ENCODE measurements around the gene STIMATE. TPM values are rescaled to one million over a fixed set of nuclear protein-coding genes. Genes with fewer than 3 reads are reported as not detected.

STIMATE gene
- total and polyA plus RNA-seq, 8 donors = 4.9 to 121 (median 14.0) TPM

GRCh38 chr3:52792961-52793695, 104.2 kb downstream of the STIMATE start:
- no peaks in the 10 kb centered on the region for H3K36me3 ChIP-seq
- H3K9me3 ChIP-seq = no peaks in the 10 kb centered on the region
- H3K27ac ChIP-seq = no peak overlapping the region
- 74 to 87% (median 79%) methylated on average over 17 to 18 of the region's 18 CpGs for WGBS, 5 donors
- peaks cover 0 to 14% (median 0%) of the 10 kb centered on the region in 4 donors for H3K4me1 ChIP-seq
- no peaks in the 10 kb centered on the region for H3K27me3 ChIP-seq
- intact Hi-C loops (cut with DNase I; ENCODE audit: low total_unique reads) = no loop called here
- no peak for DNase-seq
- TF ChIP-seq CTCF (IDR thresholded peaks at IDR 0.05) = no peak
- TF ChIP-seq POLR2A (IDR thresholded peaks at IDR 0.05) = no peak
- TF ChIP-seq POLR2AphosphoS5 (IDR thresholded peaks at IDR 0.05) = no peak
- no peak for TF ChIP-seq EP300 (IDR thresholded peaks at IDR 0.05)
- H3K4me3 ChIP-seq = no peak overlapping the region

- Histone ChIP-seq H3K36me3 (no peaks in the 10 kb centered on the region), H3K9me3 (no peaks in the 10 kb centered on the region), H3K27ac (no peak overlapping the region), H3K4me1 (peaks cover 0 to 14% (median 0%) of the 10 kb centered on the region in 4 donors), H3K27me3 (no peaks in the 10 kb centered on the region), H3K4me3 (no peak overlapping the region)
- TF ChIP-seq CTCF (IDR thresholded peaks at IDR 0.05) = no peak
- TF ChIP-seq EP300 (IDR thresholded peaks at IDR 0.05) = no peak
- no peak for TF ChIP-seq POLR2A (IDR thresholded peaks at IDR 0.05)
- no peak for TF ChIP-seq POLR2AphosphoS5 (IDR thresholded peaks at IDR 0.05)
- intact Hi-C loops (cut with DNase I; ENCODE audit: low total_unique reads) = no loop called here
- DNase-seq = no peak
- WGBS, 5 donors = 81 to 88% (median 87%) methylated on average over 7 of the region's 7 CpGs
Measured at GRCh38 chr3:52792413-52792812, 104.9 kb downstream of the STIMATE start.

- no peak for DNase-seq
- no peaks in the 10 kb centered on the region for H3K27me3 ChIP-seq
- no peak overlapping the region for H3K27ac ChIP-seq
- H3K4me3 ChIP-seq = no peak overlapping the region
- intact Hi-C loops (cut with DNase I; ENCODE audit: low total_unique reads) = no loop called here
- no peaks in the 10 kb centered on the region for H3K36me3 ChIP-seq
- TF ChIP-seq POLR2A (IDR thresholded peaks at IDR 0.05) (no peak), CTCF (IDR thresholded peaks at IDR 0.05) (no peak), EP300 (IDR thresholded peaks at IDR 0.05) (no peak), POLR2AphosphoS5 (IDR thresholded peaks at IDR 0.05) (no peak)
- no peaks in the 10 kb centered on the region for H3K9me3 ChIP-seq
- H3K4me1 ChIP-seq = peaks cover 0 to 14% (median 0%) of the 10 kb centered on the region in 4 donors
- 67 to 88% (median 75%) methylated on average over 4 of the region's 4 CpGs for WGBS, 5 donors
Measured at GRCh38 chr3:52791928-52792327, 105.4 kb downstream of the STIMATE start.

GRCh38 chr3:52791366-52791765, 106.0 kb downstream of the STIMATE start:
- H3K9me3 ChIP-seq = no peaks in the 10 kb centered on the region
- intact Hi-C loops (cut with DNase I; ENCODE audit: low total_unique reads) = no loop called here

More at GRCh38 chr3:52791366-52791765, 106.0 kb downstream of the STIMATE start:
- H3K36me3 ChIP-seq = no peaks in the 10 kb centered on the region
- H3K4me3 ChIP-seq = no peak overlapping the region
- TF ChIP-seq POLR2AphosphoS5 (IDR thresholded peaks at IDR 0.05) (no peak), CTCF (IDR thresholded peaks at IDR 0.05) (no peak), POLR2A (IDR thresholded peaks at IDR 0.05) (no peak), EP300 (IDR thresholded peaks at IDR 0.05) (no peak)
- H3K27me3 ChIP-seq = no peaks in the 10 kb centered on the region
- DNase-seq = no peak
- WGBS, 5 donors = 81 to 91% (median 85%) methylated on average over 11 to 12 of the region's 12 CpGs
- no peak overlapping the region for H3K27ac ChIP-seq
- peaks cover 0 to 14% (median 0%) of the 10 kb centered on the region in 4 donors for H3K4me1 ChIP-seq

All from stomach (tissue), 9 donors.